Measurements from ENCODE around the gene CTSH.
A peak's percentile ranks its signal among the peaks of the same experiment; 100 is the strongest.

CTSH gene

DNA sequence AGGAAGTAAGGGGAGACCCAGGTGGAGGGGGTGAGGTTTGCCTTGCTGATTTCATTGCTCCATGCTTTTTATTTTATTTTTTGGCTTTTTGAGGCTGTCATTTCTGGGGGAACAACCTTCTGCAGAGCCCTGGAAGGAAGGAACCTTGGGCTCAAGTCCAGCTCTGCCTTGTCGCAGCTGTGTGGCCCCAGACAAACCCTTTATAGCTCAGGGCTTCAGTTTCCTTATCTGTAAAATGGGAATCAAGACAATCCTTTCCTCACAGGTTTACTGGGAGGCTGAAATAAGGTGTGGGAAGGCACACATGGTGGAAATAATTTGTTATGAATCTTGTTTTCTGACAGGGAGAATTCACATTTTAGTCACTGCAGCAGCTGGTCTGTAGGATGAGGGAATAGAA, 45.4 kb upstream of the CTSH start:
- no peak for TF ChIP-seq CTCF (IDR thresholded peaks at IDR 0.05; ENCODE audit: extremely low read depth, missing control alignments)
- DNase-seq (ENCODE audit: low spot score), result no peak

GRCh38 chr15:78989701-78990240, 44.9 kb upstream of the CTSH start:
- DNase-seq (ENCODE audit: low spot score), result no peak
- TF ChIP-seq CTCF (IDR thresholded peaks at IDR 0.05; ENCODE audit: extremely low read depth, missing control alignments), result no peak

GRCh38 chr15:78988361-78988911, 43.6 kb upstream of the CTSH start:
- no peak for TF ChIP-seq CTCF (IDR thresholded peaks at IDR 0.05; ENCODE audit: extremely low read depth, missing control alignments)
- DNase-seq (ENCODE audit: low spot score), result peak; percentile 51

DNA sequence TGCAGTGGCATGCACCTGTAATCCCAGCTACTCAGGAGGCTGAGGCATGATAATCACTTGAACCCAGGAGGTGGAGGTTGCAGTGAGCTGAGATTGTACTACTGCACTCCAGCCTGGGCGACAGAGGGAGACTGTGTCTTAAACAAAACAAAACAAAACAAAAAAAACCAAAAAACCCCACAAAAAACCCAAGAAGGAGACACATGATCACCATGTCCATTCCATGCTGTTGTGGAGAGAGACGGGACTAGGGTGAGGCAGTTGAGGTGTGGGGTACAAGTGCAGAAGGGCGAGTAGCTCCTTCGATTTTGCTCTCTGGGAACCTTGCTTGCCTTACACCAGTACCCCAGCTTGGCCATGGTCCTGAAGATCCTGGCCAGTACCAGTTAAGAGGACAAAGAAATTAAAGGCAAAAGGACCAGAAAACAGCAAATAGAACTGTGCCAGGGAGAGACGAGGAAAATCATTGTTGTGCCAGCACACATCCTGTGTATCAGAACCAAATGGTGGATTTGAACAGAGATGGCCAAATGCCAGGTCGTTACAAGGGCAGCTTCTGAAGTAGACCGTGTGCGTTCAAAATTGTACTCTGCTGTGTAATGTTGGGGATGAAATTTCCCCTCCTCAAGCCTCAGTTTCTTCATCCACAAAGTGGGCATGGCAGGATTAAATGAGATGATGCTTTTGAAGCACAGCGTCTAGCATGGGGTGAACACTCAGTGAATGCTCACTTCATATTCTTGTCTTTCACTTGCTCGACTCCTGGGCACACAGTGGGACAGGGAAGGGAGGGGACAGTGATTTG, 42.9 kb upstream of the CTSH start:
- DNase-seq (ENCODE audit: low spot score), result no peak
- TF ChIP-seq CTCF (IDR thresholded peaks at IDR 0.05; ENCODE audit: extremely low read depth, missing control alignments), result no peak

GRCh38 chr15:78985859-78986475, 41.1 kb upstream of the CTSH start:
- DNase-seq (ENCODE audit: low spot score), result no peak
- TF ChIP-seq CTCF (IDR thresholded peaks at IDR 0.05; ENCODE audit: extremely low read depth, missing control alignments), result no peak

DNA sequence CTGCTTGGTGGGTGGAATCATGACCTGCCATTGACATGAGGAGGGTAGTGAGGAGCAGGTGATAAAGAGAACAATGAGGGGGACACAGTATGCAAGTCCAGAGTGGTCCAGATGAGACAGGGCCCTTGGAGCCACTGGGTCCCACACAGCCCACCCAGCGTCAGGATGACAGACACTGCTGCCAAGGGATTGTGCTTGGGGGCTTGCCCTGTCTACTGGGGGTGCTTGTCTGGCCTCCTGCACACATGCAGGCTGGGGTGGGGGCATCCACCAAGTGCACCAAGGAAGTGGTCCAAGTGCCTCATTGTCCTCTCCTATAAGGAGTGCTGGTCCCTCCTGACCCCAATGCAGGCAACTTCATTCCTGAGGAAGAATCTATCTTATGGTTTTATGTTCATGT, 39.2 kb upstream of the CTSH start:
- TF ChIP-seq CTCF (IDR thresholded peaks at IDR 0.05; ENCODE audit: extremely low read depth, missing control alignments), result no peak
- DNase-seq (ENCODE audit: low spot score), result no peak

Measured in GM20000 (cell line).